ENCODE data around the gene PDE4A.
"Not testable (repeated sequence)": the region's sequence is repeated elsewhere in the genome, so short reads cannot be mapped to it uniquely, and the experiment has no call there.

Gene PDE4A

DNA sequence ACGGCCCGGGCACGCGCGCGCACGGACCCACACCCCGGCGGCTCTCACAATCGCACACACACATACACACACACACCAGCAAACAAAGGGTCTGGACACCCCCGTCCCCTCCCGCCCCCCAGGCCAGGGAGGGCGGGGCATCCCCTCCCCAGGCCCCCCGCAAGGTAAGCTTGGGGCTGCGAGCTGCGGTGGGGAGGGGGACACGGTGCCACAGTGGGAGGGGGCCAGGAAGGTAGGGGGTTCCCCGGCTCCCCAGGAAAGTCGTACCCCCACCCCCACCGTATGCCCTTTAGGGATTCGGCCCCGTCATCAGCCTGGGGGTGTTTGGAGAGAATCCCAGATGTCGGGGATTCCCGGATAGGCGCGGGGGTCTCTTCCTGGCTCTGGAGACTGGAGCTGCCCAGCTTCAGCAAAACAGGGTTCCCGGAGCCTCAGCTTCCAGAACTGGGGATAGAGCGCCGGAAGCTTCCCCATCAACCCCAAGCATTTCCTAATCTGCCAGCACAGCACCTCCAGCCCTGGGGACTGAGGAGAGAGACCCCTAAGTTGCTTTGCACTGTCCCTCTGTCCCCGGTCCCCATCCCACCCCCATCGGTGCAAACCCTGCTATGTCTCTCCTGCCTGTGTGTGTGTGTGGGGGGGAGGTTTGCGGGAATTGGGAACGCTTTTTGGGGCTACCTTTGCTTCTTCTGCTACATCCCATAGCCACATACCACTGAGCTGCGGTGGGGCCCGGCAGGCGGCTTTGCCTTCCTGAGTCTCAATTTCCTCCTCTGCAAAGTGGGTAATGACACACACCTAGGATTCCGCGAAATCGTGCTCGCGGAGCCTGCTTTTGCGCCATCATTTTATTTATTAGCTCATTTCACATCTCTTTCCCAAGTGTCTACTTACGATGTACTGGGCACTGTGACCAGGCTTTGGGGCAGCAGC is 15.2 kb upstream of the PDE4A start:
- no peak for DNase-seq

DNA sequence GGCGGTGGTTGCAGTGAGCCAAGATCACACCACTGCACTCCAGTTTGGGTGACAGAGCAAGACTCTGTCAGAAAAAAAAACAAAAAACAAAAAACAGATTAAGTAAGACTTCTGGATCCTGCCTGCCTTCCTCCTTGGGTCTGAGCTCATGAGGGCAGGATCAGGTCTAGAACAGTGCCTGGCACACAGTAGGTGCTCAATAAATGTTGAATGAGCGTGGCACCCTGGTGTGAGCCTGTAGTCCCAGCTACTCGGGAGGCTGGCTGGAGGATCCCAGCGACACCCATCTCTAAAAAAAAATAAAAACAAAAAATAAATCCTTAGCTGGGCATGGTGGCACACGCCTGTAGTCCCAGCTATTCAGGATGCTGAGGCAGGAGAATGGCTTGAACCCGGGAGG is 14.1 kb upstream of the PDE4A start:
- no peak for DNase-seq

DNA sequence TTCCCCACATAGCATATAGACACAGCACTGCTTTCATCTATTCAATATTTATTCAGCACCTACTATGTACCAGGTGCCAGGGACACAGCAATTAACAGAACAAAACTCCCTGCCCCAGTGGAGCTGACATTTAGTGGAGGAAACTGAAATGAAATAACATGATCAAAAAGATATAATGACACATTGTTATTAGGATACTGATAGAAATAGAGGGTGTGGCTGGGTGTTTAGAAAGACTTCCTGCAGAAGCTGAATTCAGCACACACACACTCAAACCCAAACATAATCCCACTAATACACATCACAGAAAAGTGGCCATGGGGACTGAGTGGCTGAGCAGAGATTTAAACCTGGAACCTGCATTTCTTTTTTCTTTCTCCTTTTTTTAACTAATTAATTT is 13.2 kb upstream of the PDE4A start:
- no peak for DNase-seq

DNA sequence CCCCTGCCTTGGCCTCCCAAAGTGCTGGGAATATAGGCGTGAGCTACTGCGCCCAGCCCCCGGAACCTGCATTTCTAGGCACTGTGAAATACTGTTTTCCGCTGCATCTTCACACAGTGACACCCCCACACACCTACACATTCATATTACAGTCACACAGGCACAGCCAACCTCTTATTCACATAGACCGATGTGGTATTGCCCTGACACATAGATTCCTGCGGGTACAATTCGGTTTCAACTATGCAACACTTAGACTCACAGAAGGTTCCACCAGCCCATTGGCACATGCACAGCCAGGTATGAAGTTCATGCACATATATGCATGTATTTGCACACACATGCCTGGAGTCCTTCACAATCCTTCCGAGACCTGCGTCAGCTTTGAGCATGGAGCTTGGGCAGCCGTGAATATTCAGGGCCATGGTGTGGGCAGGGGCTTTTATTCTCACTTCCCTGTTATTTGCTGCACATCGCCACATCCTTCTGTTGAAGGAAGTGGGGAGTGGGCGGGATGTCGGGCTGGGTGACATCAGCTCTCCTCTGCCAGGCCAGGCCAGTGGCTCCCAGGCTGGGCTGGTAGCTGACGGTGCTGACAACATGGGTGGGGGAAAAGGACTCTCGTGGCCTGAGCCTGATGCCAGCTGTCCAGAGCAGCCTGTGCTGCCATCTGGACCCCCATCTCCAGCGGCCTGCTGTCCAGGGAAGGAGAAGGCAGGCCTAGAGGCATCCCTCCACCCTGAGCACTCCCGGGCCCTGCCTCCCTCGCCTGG is 11.6 kb upstream of the PDE4A start:
- DNase-seq = no peak

DNA sequence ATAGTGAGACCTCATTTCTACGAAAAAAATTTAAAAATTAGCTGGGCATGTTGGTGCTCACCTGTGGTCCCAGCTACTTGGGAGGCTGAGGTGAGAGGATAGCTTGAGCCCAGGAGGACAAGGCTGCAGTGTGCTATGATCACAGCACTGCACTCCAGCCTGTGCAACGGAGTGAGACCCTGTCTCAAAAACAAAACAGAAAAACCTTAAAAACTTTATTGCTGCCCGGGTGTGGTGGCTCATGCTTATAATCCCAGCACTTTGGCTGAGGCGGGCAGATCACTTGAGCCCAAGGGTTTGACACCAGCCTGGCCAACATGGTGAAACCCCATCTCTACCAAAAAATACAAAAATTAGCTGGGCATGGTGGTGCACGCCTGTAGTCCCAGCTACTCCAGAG is 9.1 kb upstream of the PDE4A start:
- not testable (repeated sequence) for DNase-seq

DNA sequence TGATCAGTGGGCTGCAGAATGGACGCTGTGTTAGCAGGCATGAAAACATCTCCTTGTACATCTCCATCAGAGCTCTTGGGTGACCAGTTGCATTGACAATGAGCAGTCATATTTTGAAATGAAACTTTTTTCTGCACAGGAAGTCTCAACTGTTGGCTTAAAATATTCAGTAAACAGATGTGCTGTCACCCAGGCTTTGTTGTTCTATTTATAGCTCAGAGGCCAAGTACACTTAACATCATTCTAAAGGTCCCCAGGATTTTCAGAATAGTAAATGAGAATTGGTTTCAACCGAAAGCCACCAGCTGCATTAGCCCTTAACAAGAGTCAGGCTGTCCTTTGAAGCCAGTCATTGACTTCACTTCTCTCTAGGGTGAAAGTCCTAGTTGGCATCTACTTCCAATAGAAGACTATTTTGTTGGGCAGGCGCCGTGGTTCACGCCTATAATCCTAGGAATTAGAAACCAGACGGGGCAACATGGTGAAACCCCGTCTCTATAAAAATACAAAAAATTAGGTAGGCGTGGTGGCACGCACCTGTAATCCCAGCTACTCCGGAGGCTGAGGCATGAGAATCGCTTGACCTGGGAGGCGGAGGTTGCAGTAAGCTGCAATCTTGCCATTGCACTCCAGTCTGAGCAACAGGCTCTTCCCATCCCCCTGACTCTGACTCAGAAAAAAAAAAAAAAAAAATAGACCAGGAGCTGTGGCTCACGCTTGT is 7.9 kb upstream of the PDE4A start:
- no peak for DNase-seq

DNA sequence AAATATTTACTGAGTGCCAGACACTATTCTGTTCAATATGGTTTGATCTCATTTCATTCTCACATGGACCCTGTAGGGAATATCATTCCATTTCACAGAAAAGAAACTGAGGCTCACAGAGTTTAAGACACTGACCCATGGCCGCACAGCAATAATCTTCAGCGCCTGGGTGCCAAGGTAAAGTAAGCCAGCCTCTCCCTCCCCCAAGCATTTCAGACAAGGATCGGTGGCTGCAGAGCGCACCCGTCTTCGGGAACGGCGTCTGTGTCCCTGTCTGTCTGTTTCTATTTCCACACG is 4.3 kb upstream of the PDE4A start:
- no peak for DNase-seq

DNA sequence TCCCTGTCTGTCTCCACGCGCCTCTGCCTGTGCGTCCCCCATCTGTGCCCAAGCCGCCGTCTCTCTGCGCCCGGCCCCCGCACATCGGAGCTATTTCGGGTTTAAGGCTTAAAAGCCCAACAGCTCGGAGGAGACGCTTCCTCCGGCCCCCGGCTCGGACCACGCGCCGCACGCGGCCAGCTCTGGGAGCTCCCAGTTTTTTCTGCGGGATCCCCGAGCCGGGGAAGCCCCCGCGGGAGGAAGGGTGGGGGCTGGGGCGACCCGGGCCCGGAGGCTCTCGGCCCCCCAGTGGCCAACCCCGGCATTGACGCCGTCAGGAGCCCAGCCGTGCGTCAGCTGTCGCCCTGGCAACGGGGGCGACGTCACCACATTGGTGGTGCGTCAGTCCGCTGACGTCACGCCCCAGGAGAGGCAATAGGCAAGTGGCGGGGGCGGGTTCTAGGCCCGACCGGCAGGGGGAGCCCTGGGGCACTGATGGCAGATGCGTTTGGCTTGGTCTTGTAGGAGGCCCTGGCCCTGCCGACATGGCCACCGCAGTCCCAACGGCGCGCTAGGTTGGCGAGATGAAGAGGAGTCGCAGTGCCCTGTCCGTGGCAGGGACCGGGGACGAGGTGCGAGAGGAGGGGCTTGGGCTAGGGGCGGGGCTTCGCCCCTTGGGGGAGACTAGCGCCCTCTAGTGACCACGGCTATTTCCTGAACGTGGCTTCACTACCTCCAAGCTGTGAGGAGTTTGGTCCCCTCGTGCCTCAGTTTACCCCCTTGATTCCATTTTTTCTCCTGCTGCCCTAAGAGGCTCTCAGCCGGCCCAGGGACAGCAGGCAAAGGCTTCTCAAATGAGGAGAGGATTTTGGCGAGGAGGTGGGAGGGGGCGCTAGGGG is 3.7 kb upstream of the PDE4A start:
- DNase-seq = peak; percentile 45

DNA sequence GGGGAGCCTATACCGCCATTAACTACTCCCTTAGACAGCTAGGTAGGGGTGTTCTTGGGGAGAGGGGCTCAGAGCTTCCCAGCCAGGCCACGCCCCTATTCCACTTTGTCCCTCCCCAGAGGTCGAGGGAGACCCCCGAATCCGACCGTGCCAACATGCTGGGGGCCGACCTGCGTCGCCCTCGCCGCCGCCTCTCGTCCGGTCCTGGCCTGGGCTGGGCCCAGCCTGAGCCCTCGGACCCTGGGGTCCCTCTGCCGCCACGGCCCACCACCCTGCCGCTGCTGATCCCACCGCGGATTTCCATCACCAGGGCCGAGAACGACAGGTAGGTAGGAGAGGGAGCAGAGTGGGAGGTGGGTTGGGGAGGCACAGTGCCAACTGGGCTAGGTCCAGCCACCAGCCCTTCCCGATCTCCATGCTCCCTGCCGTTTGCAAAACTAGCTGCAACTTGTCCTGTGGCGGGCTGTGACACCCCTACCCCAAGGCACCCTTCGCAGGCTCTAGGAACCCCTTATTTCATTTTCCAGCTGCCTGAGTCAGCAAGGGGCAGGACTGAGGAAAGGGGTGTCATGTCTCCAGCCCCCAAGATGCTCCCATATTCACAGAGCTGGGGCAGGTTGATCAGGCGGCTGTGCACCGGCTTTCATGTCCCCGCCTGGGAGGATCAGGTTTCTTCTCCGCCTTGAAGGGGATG is 2.6 kb upstream of the PDE4A start:
- DNase-seq = peak; percentile 12

DNA sequence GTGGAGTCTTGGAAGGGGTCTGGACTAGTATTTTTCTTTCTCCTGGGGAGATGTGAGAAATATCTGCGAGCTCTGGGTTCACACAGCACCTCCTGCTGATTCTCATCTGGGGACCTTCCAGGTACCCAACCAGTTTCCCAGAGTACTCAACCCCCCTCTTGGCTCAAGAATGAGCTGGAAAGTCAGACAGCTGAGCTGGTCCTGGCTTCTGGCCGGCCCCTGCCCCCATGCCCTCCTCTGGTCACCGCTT is 2.2 kb upstream of the PDE4A start:
- no peak for DNase-seq

DNA sequence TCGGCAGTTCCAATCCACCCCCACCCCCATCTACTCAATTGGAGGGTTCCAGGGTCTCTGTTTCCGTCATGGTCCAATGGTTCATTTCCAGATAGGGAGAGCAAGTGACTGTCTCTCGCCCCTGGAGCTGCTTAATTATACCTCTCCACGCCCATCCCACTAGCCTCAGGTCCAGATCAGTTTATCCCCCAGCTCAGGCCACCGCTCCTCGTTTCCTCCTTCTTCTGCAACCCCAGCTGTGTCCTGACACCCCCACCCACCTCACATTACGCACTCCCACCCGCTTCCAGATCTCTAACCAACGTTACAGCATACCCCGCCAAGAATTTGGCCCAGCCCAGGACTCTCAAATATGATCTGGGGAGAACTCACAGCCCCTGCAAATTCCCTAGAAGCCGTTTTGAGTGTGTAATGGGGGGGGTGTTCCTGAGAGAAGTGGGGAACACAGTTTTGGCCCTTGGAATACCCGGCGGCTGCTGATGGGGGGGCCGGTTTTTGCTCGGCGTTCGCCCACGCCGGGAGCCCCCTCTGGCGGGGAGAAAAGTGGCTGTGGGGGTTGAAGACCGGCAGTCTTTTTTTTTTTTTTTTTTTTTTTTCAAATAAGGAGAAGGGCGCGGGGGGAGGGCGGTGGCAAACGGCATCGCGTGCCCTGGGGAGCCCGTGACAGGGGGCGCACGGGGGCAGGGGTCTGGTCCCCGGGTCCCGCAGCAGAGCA is 1.7 kb upstream of the PDE4A start:
- peak; percentile 30 for DNase-seq

DNA sequence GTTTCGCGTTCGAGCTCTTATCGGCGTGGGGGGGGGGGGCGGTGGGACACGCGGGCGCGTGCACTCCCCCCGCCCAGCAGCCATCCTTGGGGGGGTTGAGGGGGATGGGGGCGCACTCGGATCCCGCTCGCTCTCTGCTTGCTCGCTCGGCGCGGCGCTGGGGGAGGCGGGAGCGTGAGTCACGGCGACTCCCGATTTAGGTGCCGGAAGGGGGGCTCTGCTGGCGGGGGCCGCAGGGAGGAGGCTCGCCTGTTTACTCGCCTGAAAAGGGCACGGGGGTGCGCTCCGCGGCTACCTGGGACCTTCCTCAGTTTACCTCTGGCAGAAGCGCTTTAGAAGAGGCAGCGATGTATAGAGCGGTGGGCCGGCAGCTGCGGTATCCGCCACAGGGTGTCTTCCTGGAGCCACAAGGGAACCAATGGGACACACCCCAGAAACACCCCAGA is 1.1 kb upstream of the PDE4A start:
- DNase-seq = no peak

DNA sequence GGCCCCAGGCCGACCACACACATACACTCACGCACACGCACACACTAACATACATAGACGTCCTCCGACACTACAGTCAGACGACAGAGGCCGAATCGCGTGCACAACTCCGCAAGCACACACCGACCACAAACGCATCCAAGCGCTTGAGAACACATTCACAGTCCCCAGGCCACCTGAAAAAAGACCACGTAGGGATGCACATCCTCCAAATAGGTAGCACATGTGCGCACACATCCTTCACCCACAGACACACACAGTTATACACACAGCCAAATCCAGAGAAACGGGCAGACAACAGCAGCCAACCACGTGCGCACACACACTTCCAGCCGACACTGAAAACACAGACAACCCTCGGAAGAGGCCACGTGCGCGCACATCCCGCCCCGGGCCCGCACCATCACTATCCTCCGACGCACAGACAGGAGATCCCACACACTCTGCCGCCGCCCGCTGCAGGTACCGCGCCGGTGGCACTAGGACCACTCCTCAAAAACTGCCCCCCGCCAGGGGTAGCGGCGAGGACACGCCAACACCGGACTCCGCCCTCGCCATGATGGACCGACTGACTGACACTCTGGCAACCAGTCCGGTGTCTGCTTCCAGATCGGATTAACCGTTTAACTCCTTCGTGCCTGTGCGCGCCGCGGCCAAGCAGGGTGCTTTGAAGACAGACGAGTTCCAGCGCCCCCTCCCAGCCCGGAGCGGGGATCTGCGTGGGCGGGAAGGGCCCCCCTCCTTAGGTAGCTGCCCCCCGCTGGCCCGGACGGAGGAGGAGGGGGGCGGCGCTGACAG is 493 bp upstream of the PDE4A start:
- peak; percentile 89 for DNase-seq

DNA sequence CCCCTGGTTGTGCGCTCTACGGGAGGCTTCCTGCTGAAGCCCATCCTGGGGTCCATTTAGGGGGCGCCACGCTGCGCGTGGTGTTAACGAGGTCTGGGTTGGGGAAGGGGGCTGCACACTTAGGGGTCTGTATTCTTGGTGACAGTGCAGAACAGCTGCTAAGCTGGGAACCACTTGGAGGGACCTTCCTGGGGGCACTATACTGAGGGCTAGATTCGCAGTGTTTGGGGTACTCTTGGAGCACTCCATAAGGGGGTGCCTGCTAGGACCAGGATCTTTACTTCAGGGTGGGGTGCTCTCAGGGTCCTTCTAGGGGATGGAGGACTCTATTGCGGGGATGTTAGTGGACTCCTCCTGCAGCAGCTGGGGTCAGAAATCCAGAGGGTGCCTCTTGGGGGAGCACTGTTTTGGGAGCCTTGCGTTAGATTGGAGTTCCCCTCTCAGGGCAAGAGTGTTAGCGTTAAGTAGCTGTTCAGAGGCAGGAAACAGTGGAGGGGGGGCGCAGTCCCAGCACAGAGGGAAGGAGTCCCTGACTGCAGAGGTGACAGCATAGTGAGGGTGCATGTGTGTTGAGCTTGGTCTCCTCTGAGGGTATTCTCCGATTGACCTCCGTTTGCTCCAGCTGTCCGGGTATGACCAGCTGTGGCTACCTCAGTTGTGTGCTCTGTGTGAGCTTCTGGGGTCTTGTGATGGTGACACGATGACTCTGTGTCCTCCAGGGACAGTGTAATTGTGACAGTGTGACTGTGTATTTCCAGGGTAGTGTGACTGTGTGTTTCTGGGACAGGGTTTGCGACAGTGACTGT is 1.1 kb downstream of the PDE4A start:
- no peak for DNase-seq

DNA sequence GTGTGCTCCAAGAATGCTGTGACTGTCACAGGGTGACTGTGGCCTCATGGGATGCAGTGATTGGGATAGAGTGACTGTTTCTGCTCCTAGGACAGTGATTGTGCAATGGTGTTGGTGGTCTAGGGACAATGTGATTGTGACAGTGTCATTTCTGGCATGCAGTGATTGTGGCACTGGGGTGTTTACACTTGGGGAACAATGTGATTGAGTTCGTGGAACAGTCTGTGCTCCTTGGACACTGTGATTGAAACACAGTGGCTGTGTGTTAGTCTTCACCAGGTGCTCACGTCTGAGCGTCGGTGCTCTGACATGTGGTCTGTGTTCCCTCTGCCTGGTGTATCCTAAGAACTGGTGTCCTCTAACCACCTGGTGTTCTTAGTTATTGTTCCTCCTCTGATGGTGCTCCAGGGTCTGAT is 1.7 kb downstream of the PDE4A start:
- DNase-seq = no peak

DNA sequence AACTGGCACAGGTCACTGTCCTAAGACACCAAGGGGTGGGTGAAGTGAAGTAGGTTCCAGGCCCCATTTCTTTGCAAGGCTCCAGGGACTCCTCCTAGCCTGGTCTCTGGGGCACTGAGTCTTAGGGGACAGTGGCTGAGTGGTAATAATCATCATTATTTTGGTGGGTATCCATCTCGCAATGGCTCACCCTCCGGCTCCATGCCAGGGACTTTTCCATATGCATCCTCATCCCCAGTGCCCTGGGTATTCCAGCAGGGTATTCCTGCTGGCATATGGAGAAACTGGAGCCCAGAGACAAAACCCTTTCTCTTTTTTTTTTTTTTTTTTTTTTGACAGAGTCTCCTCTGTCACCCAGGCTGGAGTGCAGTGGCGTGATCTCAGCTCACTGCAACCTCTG is 2.5 kb downstream of the PDE4A start:
- DNase-seq = no peak

DNA sequence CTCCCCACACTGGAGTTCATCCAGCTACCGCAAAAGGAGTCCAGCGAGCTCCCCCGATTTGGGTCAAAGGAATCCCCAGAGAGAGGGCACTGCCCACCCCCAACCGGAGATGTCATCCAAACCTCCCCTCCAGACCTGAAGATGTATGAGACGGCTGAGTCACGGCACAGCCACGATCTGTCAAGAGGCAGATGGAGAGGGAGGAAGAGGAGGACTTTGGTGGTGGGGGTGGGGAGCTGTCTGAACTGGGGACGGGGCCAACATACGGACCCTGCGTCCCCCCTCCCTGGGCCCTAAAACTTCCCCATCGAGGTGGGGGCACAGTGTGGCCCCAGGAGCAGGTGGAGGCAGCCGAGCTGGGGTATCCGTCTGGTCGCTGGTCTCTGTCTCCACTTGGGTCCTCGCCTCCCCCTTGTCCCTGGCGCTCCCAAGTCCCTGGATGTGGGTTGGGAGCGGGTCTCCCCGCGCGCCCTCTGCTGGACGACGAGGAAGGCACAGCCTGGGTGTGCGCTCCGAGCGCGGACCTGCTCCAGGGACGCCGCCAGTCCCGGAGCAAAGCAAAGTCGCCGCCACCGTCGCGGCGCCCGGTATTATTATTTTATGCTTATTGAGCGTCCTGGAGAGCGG is 3.8 kb downstream of the PDE4A start:
- peak; percentile 58 for DNase-seq

DNA sequence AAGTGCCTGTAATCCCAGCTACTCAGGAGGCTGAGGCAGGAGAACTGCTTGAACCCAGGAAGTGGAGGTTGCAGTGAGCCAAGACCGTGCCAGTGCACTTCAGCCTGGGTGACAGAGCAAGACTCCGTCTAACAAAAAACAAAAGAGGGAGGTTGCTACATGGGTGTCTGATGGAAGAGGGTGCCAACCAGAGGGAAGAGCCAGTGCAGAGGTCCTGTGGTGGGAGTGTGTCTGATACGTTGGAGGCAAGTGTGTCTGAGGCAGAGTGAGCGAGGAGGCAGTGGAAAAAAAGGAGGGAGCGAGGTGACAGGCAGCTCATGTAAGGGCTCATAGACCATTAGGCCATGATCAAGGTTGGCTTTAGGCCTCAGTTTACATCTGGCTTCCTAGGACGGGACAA is 6.8 kb downstream of the PDE4A start:
- DNase-seq = no peak

DNA sequence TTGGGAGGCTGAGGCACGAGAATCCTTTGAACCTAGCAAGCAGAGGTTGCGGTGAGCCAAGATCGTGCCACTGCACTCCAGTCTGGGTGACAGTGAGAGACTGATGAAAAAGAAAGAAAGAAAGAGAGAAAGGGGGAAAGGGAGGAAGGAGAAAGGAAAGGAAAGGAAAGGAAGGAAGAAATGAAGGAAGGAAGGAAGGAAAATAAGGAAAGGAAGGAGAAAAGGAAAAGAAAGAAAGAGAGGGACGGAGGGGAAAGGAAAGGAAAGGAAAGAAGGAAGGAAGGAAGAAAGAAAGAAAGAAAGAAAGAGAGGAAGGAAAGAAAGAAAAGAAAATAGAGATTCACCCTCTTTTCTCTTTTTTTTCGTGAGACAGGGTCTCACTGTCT is 8.7 kb downstream of the PDE4A start:
- DNase-seq = no peak

Measured in COR-L47 (cell line).